ENCODE results near the gene GMDS.
"Not testable (repeated sequence)": the region's sequence is repeated elsewhere in the genome, so short reads cannot be mapped to it uniquely, and the experiment has no call there.

Gene GMDS

GRCh38 chr6:1770968-1771723 is 474.3 kb downstream of the GMDS start:
- peak; percentile 24 for DNase-seq (ENCODE audit: low read depth)

GRCh38 chr6:1770435-1770843 is 475.0 kb downstream of the GMDS start:
- DNase-seq (ENCODE audit: low read depth): no peak

GRCh38 chr6:1767481-1768246 is 477.7 kb downstream of the GMDS start:
- no peak for DNase-seq (ENCODE audit: low read depth)

GRCh38 chr6:1766654-1767053 is 478.8 kb downstream of the GMDS start:
- DNase-seq (ENCODE audit: low read depth): no peak

GRCh38 chr6:1765160-1765903 is 480.1 kb downstream of the GMDS start:
- no peak for DNase-seq (ENCODE audit: low read depth)

GRCh38 chr6:1764397-1764987 is 480.9 kb downstream of the GMDS start:
- no peak for DNase-seq (ENCODE audit: low read depth)

GRCh38 chr6:1763404-1763803 is 482.0 kb downstream of the GMDS start:
- no peak for DNase-seq (ENCODE audit: low read depth)

GRCh38 chr6:1762203-1762602 is 483.2 kb downstream of the GMDS start:
- no peak for DNase-seq (ENCODE audit: low read depth)

GRCh38 chr6:1761477-1761877 is 483.9 kb downstream of the GMDS start:
- no peak for DNase-seq (ENCODE audit: low read depth)

- no peak for DNase-seq (ENCODE audit: low read depth)
These were observed 484.5 kb downstream of the GMDS start for GRCh38 chr6:1760876-1761275.

- no peak for DNase-seq (ENCODE audit: low read depth)
These were observed 485.5 kb downstream of the GMDS start for GRCh38 chr6:1759870-1760269.

GRCh38 chr6:1758076-1758679 is 487.2 kb downstream of the GMDS start:
- DNase-seq (ENCODE audit: low read depth): no peak

- no peak for DNase-seq (ENCODE audit: low read depth)
These were observed 488.3 kb downstream of the GMDS start for GRCh38 chr6:1757131-1757530.

GRCh38 chr6:1756472-1757129 is 488.8 kb downstream of the GMDS start:
- no peak for DNase-seq (ENCODE audit: low read depth)

- DNase-seq (ENCODE audit: low read depth): not testable (repeated sequence)
These were observed 494.3 kb downstream of the GMDS start for GRCh38 chr6:1751063-1751462.

GRCh38 chr6:1749041-1749440 is 496.4 kb downstream of the GMDS start:
- no peak for DNase-seq (ENCODE audit: low read depth)

- no peak for DNase-seq (ENCODE audit: low read depth)
These were observed 497.9 kb downstream of the GMDS start for GRCh38 chr6:1747531-1747930.

- DNase-seq (ENCODE audit: low read depth): no peak
These were observed 498.4 kb downstream of the GMDS start for GRCh38 chr6:1747003-1747402.

- DNase-seq (ENCODE audit: low read depth): no peak
These were observed 499.6 kb downstream of the GMDS start for GRCh38 chr6:1745814-1746213.

- DNase-seq (ENCODE audit: low read depth): no peak
These were observed 500.9 kb downstream of the GMDS start for GRCh38 chr6:1744543-1744942.

GRCh38 chr6:1739680-1740079 is 505.7 kb downstream of the GMDS start:
- DNase-seq (ENCODE audit: low read depth): no peak

All from stimulated activated CD4-positive, alpha-beta T cell treated with anti-CD3 and anti-CD28 coated beads, Interleukin-2, amount 100 ng/mL, for 4 hours (primary cell).